HG02884 (cell line): ENCODE data around the gene GNB1.
A peak's percentile ranks its signal among the peaks of the same experiment; 100 is the strongest.

Experiments
- ATAC-seq: cut with Tn5 transposase; IDR thresholded peaks from one replicate; pipeline ENCODE4 v1.9.1; 2021; ENCODE audit warnings: mild to moderate bottlenecking, moderate library complexity; ENCODE audit not compliant: unreplicated experiment

The GNB1 gene

DNA sequence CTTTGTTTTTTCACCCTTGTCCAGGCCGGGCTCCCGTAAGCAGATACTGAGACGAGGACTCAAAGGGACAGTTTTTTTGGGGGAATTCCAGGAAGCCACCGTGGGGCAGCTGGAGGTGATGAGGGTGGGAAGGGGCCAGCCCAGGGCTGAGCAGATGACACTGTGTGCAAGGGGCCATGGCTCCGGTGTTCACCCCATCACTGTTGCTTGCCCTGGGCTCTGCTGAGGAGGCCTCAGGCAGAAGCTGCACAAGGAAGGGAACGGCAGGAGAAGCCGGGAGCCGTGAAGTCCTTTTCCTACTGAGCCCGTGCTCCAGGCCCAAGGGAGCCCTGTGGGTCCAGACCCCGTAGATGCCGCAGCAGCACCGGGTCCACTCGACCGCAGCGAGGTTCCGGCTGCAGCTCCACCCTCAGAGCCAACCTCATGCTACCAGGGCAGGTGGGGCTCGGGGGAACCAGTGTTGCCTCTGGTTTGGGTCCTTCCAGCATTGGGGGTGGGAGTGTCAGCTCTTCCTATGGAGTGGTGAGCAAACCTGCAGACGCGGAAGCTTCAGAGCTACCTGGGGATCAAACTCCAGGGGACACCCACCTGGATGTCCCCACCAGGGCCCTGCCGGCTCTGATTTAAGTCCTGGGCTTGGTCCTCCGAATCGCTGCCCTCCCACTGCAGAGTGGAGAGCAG lies 19.9 kb upstream of the GNB1 start:
- no peak for ATAC-seq

DNA sequence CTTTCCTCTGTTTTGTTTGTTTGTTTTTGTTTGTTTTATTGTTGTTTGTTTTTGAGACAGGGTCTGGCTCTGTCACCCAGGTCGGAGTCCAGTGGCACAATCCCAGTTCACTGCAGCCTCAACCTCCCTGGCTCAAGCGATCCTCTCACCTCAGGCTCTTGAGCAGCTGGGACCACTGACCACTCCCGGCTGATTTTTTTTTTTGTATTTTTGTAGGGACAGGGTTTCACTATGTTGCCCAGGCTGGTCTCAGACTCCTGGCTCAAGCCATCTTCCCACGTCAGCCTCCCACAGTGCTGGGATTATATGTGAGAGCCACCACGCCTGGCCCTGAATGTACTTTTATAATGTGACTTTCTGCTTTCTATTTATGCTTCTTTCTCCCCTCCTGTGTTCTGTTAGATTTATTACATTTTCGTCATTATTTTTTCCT lies 19.2 kb upstream of the GNB1 start:
- ATAC-seq, result no peak

GRCh38 chr1:1908506-1908791 lies 17.6 kb upstream of the GNB1 start:
- no peak for ATAC-seq

DNA sequence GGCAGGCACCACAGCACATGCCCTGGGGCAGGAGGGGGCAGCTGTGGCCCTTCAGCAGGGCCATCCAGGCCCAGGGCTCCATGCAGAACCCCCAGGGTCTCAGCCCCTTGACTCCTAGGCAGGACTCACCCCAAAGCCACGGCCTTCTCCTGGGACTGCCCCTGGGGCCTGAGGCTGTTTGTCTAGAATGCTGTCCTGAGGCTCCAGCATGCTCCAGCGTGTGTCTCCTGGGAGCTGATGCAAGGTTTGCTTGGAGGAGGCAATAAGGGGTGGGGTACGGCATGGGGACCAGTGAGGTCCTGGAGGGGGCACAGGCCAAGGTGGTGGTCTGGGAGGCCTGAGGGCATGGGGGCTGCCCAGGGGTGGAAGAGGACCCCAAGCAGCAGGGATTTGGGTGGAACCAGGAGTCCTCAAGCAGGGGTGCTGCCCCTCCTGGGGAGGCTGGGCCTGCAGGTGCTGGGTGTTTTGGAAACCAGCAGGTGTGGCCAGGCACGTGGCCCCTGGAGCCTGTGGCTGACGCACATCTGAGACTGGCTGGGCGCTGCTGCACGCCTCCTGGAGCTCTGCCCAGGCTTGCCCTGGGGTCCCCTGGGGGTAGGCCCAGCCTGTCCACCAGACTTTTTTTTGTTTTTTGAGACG lies 16.3 kb upstream of the GNB1 start:
- no peak for ATAC-seq

GRCh38 chr1:1906185-1907097 lies 15.6 kb upstream of the GNB1 start:
- peak; percentile 38 for ATAC-seq

DNA sequence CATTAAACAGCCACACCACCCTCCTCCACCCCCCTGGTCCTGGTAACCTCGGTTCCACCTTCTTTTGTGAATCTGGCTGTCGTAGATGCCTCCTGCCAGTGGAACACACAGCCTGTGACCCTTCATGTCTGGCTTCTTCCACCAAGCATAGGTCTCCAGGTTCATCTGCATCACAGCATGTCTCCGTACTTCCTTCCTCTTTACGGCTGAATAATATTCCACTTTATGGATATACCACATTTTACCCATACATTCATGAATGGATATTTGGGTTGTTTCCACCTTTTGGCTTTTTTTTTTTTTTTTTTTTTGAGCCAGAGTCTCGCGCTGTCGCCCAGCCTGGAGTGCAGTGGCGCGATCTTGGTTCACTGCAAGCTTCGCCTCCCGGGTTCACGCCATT lies 12.3 kb upstream of the GNB1 start:
- no peak for ATAC-seq

DNA sequence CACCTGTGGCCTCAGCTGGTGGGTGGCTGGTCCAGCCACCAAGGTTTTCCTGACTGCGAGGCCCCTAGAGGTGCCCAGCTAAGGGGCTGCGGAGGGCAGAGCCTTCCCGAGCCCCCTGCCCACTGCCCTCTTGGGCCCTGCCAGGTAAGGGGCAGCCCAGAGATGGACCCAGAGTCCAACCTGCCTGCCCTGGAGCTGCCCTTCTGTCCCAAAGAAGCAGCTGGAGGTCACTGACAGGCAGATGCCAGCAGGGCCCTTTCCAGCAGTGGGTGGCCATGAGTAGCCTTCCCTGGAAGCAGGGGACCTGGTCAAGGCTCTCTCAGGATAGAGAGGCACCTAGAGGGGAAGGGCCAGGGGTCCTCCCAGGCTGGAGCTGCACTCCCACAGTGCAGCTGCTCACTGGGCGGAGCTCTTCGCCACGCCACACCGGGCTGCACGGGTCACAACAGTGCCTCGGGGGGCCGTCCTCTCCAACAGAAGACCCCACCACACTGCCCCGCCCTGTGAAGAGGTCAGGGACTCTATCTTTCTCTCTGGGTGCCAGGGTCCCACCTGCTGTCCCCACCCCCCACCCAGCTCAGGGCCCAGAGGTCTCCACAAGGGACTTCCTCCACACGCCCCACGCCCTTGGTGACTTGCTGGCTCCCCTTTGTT lies 10.9 kb upstream of the GNB1 start:
- no peak for ATAC-seq

GRCh38 chr1:1900883-1901640 lies 10.2 kb upstream of the GNB1 start:
- ATAC-seq, result no peak

DNA sequence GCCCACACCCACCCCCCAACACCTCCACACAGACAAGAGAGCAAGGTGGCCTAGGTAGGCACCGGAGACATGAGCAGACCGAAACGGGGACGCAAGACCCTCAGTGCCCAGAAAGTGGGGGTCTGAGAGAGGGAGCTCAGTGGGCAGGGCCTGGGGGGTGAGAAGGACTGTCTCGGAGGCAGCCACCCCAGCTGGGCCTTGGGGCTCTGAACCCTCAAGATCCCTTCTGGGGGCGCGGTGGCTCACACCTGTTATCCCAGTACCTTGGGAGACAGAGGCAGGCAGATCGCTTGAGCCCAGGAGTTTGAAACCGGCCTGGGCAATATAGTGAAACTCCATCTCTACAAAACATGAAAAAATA lies 9.1 kb upstream of the GNB1 start:
- no peak for ATAC-seq

GRCh38 chr1:1899266-1899966 lies 8.5 kb upstream of the GNB1 start:
- ATAC-seq, result no peak

- no peak for ATAC-seq
Observed at GRCh38 chr1:1898246-1898933, 7.5 kb upstream of the GNB1 start.

DNA sequence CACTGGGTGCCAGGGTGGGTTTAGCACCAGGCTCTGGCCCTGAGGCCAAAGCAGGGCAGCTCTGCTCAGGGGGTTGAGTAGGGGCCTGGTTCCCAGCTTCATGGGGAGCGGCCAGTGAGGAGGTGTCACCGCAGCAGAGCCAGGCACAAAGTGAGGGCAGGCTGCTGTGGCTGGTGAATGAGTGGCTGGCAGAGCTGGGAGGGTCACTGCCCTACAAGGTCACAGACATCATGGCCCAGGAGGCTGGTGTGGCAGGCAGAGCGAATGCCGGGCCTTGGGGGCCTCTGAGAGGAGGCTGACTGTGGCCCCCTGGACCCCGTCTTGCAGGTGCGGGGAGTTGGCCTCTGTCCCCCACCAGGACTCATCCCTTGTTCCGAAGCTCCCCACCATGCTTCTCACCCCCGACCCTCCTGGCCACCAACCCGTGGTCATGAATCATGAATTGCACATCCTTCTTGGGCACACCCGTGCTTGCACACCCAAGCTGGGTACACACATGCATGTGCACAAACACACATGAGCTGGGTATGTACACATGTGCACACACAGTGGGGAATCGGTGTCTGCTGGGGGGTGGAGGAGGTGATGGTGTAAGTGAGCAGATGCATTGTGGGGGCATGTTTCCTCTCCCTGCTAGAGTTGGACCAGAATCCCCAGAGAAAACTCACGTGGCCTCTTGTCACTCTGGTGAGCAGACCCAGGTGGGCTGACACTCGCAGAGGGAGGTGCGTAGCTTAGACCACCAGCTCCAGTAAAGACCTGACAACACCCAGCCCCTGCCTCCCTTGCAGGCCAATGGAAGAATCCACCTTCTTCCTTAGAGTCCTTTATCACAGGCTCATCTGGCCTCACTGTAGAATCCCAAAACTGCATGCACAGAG lies 4.8 kb upstream of the GNB1 start:
- ATAC-seq, result no peak

DNA sequence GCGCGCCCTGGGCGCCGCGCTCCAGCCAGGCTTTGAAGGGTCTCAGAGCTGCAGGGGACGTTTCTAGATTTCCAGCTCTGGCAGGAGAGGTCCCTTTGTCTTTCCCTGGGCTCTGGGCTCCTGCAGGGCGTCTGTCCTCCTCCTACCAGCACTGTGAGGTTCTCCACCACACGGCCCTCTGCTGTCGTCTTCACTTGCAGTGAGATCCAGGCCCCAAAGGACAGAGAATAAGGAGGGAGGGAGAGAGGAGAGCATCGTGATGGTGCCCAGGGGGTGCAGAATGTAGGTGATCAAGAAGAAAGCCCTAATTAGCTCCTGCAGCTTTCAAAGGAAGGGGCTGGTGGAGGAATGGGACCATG lies 4.2 kb upstream of the GNB1 start:
- no peak for ATAC-seq

- no peak for ATAC-seq
Observed at GRCh38 chr1:1894354-1895059, 3.6 kb upstream of the GNB1 start.

DNA sequence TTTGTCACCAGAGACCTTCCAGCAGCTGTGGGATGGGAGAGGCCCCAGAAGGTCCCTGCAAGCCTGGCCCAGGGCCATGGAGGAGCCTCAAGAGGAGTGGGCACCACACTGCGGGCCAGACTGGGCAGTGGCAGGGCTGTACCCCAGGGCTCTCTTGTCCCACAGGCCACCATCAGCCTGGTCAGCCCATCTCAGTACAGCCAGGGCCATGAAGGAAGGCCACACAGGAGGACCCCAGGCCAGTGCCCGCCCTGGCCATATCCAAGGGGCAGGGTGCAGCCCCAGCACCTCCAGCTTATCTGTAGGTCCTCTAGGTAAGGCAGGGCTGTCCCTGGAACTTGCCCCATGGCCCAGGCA lies 3.1 kb upstream of the GNB1 start:
- no peak for ATAC-seq

DNA sequence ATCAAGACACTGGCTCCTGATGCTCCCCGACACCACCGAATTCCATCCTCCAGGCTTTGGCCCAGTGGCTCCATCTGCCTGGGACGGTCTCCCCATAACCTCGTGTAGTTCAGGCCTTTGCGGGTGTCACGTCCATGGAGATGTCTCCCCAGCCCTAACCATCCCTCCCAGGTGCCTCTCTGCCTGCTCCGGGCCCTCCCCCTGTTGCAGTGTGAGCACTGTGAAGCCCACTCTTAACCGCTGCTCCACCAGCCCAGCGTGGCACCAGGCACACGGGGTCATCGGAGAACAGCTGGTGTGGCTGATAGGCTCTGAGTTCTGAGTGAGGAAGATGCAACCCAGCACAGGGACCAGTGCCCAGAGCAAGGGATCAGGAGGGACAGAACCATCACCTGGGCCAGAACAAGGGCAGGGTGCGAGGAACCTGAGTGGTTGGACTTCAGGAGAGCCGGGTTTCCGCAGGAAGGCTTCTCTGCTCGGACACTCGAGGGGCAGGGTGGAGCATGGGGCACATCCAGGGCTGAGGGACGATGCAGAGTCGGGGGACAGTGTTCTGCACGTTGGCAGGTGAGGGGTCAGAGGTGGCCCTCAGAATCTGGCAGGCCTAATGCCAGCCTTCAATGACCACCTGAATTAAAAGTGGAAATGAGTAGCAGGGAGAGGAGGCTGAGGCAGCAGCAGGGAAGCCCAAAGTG lies 2.6 kb upstream of the GNB1 start:
- no peak for ATAC-seq

GRCh38 chr1:1892763-1893120 lies 1.9 kb upstream of the GNB1 start:
- ATAC-seq, result no peak
